GM19455 (cell line): ENCODE measurements around the gene OPCML.

Experiments used
- ATAC-seq: cut with Tn5 transposase; IDR thresholded peaks from one replicate; pipeline ENCODE4 v1.9.1; 2021; ENCODE audit not compliant: unreplicated experiment

The OPCML gene

GRCh38 chr11:133082453-133082781, 449.9 kb downstream of the OPCML start:
- ATAC-seq, result no peak

DNA sequence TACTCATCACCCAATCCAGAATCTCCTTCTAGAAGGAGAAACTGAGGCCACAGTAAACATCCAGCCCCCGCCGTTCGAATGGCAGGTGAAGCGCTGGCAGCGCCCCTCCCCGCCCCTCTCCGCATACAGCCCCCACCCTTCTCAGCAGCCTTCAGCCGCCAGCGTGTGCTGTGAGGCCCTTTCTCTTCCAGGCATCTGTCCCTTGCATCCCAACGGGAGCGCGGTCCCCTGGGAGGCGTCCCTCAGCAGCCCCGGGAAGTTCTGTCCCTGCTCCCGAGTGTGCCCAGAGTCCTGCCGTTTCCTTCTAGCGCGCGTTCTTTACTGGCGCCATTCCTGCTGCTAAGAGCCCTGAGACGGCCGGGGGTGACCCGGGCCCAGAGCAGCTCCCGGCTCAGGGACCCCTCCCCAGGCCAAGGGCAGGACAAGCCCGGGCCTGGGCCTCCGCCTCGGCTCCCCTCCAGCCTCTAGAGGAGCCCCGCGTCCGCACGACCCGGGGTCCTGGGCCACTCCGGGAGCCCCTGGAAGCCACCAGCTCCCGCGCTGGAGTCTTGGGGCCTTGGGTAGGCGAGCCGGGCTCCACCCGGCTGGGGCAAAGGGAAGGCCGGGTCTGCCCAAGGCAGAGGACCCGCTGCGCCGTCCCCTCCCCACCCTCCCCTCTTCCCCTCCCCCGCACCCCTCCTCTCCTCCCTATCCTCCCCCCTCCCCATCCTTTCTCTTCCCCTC, 450.4 kb downstream of the OPCML start:
- ATAC-seq, result no peak

DNA sequence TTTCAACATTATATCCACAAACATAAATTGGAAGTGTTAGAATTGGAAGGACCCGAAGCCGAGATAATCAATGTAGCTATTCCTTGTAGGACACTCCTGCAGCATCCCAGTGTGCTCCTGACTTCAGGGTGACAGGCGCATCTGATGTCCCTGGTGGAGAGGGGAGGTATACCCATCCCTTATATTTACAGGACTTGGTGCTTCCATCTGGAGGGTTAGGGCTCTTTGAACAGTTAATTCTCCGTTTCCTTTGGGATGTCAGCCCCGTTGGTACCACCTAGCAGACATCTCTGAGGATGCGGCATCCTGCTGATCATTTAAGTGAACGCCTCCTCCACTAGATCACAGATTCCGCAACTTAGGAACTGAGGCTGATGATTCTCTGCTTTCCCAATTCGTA, 451.3 kb downstream of the OPCML start:
- ATAC-seq, result no peak

DNA sequence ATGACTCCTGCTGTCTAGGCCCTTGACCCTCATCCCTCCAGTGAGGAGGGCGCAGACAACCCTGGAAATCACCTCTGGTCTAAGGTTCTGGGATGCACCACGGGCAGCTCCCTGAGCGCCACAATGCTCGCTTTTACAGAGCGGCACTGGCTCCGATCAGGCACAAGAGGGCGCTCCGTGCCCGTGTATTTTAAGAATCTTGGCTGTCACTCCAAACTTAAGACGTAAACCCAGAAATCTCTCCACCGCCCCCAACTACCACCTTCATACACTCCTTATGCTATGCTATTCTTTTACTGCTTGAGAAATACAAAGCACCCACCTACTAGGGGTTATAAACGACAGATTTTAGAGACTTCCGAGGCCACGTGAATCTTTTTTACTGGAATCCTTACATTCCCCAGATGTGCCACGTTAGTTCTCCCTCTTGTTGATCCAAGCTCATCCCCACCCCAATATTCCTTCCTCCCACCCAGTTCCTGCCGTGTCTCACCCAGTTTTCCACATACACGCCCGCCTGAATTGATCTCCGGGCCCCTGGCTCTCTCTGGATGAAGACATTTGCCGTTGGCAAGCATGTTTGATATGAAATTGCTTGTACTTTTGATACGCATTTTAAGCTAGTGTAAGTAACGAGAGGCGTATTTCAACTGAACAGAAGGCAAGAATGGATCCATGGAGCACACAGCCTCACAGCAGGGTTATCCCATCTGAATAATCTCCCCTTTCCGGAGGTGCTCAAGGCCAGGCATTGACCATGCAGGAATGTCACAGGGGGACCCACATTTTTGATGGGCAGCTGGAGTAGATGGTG, 453.5 kb downstream of the OPCML start:
- no peak for ATAC-seq

DNA sequence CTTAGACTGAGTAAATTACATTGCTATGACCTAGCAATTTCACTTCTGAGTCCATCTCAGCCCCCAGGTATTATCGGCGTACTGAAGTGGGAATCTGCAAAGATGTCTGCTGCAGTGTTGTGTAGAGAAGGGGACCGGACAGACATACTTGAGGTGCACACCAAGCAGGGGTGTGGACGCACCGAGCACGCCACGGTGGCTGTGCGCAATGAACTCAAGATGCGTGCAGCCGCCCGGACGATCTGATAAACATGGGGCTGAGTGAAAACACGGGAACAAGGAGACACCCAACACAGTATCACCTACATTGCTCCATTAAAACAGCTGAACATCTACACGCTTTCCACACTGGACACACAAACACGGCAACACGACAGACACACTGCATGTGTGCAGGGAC, 454.3 kb downstream of the OPCML start:
- ATAC-seq, result no peak

DNA sequence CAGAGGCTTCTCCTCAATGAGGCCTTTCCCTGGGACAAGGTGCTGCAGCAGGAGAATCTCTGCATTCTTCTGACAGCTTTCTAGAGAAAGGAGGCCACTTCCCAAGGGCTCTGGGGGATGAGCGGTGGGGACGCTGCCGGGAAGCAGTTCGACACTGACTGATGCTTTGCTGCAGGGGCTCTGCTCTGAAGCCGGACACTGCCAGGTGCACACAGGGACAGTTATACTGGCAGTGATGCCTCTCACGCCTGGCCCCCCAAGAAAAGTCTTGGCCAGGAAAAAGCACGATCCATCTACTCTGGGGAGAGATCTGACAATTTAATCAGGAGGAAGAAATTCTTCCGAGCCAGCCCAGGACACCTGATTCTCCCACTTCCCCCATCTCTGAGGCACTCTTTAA, 456.9 kb downstream of the OPCML start:
- ATAC-seq, result no peak

DNA sequence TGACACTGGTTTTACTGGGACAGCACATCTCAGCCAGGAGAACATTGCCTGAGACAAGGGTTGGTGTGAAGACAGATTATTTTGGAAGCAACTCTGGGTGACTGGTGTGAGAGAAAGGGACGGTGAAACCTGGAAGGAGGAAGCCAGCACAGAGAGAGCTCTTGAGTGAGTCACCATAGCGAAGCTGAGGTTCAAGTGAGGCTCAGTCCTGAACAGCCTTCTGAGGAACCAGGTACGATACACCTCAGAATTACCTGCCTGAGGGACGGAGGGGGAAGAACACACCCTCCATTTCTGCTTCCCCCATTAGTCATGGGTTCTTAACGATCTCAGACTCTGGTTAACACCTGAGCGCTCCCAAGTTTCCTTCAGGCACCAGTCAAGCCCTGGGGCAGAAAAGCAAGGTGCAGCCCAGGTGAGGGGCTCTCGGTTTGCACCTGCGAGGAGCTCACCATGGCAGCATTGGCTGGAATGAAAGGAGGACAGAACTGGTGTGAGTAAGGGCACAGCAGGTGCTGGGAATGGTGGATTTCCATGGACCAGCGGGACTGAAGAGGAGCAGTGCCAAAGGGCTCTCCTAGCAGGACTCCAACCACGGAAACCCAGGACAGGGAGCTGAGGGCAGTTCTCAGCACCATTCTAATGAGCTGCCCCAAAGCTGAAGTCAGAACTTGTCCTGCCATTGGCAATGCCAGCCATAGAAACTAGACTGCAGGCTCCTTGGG, 459.3 kb downstream of the OPCML start:
- no peak for ATAC-seq

- no peak for ATAC-seq
These were observed 459.9 kb downstream of the OPCML start for GRCh38 chr11:133072378-133072777.

- no peak for ATAC-seq
These were observed 461.5 kb downstream of the OPCML start for GRCh38 chr11:133070791-133071190.

DNA sequence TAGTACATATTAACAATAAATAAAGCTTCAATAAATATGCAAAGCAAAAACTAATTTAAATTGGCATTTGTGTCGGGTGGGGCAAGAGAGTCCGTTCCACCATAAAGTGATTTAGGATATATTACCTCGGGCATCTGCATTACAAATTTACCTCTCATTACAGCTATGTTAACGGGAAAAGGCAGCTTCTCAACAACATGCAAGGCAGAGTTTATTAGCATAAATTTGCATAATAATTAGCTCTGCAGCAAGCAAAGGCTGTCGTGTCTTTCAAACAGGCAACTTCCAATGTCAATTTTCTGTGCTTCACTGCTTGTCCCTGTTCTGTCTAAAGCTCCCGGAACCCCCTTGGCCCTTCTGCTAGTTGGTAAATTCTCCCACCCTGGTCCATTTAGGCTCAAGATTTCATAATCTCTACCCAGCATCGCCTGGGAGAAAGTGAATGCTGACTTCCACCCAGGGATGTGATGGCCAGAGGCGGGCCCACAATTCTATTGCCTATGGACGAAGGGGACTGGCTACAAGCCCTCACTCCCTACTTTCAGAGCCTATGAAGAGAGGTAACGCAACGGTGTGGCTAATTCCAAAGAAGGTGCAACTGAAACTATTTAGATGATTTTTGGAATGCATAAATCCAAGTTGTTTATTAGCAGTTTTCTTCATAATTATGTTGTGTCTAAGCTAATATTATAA, 462.1 kb downstream of the OPCML start:
- no peak for ATAC-seq

GRCh38 chr11:133065847-133066485, 466.3 kb downstream of the OPCML start:
- ATAC-seq, result no peak

DNA sequence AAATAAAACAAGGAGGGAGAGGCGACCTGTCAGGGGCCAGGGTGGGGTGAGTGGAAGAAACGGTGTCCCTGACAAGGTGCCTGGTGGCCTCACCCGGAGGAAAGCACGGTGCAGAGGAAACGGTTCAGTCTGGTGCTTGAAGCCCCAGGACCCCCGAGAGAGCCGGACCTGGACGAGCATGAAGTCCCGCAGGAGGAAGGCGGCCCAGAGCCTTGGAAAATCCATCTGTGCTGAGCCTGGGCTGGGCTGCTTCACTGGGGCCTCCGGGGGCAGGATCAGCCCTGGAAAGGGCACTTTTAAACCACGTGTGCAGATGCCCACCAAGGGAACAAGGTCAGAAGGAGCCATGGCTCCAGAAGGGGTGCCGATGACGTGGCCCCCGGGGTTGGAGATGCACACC, 467.3 kb downstream of the OPCML start:
- ATAC-seq, result no peak

DNA sequence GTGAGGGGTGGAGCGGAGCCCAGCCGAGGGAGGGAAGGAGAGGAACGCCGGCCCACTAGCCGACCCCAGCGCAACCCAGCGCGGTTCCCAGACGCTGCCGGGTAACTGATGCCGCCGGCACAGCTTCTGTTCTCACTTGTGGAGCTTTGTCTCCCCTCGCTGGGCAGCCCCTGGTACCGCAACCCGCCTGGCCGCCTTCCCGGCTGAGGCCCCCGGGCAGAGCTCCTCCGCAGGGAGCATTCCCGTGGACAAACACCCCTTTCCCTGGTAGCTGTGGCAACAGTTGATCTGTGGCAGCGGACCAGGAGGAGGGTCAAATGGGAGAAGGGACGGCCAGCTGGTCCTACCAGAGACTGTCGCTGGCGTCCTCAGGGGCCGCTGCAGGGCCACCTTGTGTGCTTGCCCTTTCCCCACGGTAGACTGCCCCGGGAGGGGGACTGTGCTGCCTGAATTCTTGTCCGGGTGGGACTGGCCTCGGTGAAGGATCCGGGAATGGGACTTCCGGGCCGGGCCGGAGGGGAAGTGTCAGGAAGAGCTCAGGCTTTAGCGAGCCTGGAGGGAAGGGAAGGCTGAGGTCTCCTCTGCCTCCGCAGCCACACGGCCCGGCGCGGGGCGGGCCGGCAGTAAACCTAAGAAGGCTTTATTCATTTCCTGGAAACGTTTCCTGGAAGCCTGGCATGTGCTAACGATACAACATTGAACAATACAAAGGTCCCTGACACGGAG, 468.0 kb downstream of the OPCML start:
- ATAC-seq, result no peak

- no peak for ATAC-seq
These were observed 473.8 kb downstream of the OPCML start for GRCh38 chr11:133058501-133058900.

- no peak for ATAC-seq
These were observed 479.1 kb downstream of the OPCML start for GRCh38 chr11:133053124-133053776.

DNA sequence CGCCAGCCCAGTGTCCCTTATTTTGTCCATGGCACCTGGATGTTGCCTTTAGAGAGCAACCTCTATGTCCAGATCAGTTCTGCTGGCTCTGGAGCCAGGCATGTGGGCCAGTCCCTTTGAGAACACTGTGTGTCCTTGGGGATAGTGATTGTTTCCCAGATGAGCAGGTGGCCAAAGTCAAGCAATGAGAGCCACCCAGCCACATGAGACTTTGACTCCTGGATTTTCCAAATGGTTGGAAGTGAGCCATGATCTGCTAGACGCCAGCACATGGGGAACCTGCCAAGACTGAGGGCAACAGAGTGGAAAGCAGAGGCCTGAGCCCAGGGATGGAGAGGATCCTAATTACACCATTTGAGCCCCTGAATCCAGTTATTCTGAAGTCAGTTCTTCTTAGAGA, 479.8 kb downstream of the OPCML start:
- no peak for ATAC-seq

- no peak for ATAC-seq
These were observed 482.9 kb downstream of the OPCML start for GRCh38 chr11:133049244-133050019.

- no peak for ATAC-seq
These were observed 484.0 kb downstream of the OPCML start for GRCh38 chr11:133048270-133048669.

- ATAC-seq, result no peak
These were observed 484.6 kb downstream of the OPCML start for GRCh38 chr11:133047771-133048115.
